A549 (cell line): ENCODE measurements around the gene GPR15.

ENCODE experiments used
- CBX2 ChIP-seq: fragments of 200-600 bp; sonication (generic); IDR thresholded peaks from 2 replicates; pipeline ENCODE4 v1.6.1; 2016; ENCODE audit warnings: low read depth, mild to moderate bottlenecking, borderline replicate concordance
- CEBPB ChIP-seq, 2 experiments: fragments of >200 bp in 1 of 2; sonication (Bioruptor Twin) in 1 of 2; formaldehyde crosslinking in 1 of 2; IDR thresholded peaks; 2 replicates each; pipeline ENCODE4 v1.6.1; 2012 to 2016
- CHD4 ChIP-seq: fragments of 200-600 bp; sonication (generic); IDR thresholded peaks from 2 replicates; pipeline ENCODE4 v1.6.1; 2016; ENCODE audit warnings: antibody characterized with exemption, mild to moderate bottlenecking, borderline replicate concordance
- CTCF ChIP-seq: fragments of >200 bp; sonication (Bioruptor Twin); formaldehyde crosslinking; IDR thresholded peaks from 3 replicates; pipeline ENCODE4 v1.5.1; 2016
- ESRRA ChIP-seq: fragments of 150-350 bp; IDR thresholded peaks from 2 replicates; pipeline ENCODE4 v1.6.1; 2014; ENCODE audit warnings: mild to moderate bottlenecking, low read length, borderline replicate concordance
- HDAC2 ChIP-seq: fragments of 200-600 bp; sonication (generic); IDR thresholded peaks from 2 replicates; pipeline ENCODE4 v1.6.1; 2016
- JUN ChIP-seq, 2 experiments: fragments of >200 bp; sonication (Bioruptor Twin); formaldehyde crosslinking; IDR thresholded peaks; 2 replicates in 1 of 2; 3 replicates in 1 of 2; pipeline ENCODE4 v1.6.1; 2016 to 2017
- RCOR1 ChIP-seq: fragments of 150-350 bp; IDR thresholded peaks from 2 replicates; pipeline ENCODE4 v1.6.1; 2014; ENCODE audit warnings: antibody characterized with exemption, low read length, low read depth
- REST ChIP-seq: fragments of 200-600 bp; sonication (generic); IDR thresholded peaks from 2 replicates; pipeline ENCODE4 v1.6.1; 2016; ENCODE audit warnings: antibody characterized with exemption, mild to moderate bottlenecking, moderate library complexity
- TF ChIP-seq, protein P1 (sequence below): IDR thresholded peaks from 2 replicates; pipeline ENCODE4 v1.6.1; 2012
- TF ChIP-seq, protein P2 (sequence below): fragments of >200 bp; sonication (Bioruptor Twin); formaldehyde crosslinking; IDR thresholded peaks from 3 replicates; pipeline ENCODE4 v1.6.1; 2016

- TF ChIP-seq RCOR1 (no peak), CTCF (no peak), CHD4 (no peak), HDAC2 (no peak), JUN (IDR thresholded peaks at IDR 0.05) (no peak), CBX2 (no peak), REST (no peak), CEBPB (IDR thresholded peaks at IDR 0.05) (no peak), ESRRA (no peak)
- TF ChIP-seq, protein P1, sequence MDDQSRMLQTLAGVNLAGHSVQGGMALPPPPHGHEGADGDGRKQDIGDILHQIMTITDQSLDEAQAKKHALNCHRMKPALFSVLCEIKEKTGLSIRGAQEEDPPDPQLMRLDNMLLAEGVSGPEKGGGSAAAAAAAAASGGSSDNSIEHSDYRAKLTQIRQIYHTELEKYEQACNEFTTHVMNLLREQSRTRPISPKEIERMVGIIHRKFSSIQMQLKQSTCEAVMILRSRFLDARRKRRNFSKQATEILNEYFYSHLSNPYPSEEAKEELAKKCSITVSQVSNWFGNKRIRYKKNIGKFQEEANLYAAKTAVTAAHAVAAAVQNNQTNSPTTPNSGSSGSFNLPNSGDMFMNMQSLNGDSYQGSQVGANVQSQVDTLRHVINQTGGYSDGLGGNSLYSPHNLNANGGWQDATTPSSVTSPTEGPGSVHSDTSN, result no peak
- TF ChIP-seq, protein P2, sequence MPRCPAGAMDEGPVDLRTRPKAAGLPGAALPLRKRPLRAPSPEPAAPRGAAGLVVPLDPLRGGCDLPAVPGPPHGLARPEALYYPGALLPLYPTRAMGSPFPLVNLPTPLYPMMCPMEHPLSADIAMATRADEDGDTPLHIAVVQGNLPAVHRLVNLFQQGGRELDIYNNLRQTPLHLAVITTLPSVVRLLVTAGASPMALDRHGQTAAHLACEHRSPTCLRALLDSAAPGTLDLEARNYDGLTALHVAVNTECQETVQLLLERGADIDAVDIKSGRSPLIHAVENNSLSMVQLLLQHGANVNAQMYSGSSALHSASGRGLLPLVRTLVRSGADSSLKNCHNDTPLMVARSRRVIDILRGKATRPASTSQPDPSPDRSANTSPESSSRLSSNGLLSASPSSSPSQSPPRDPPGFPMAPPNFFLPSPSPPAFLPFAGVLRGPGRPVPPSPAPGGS, result no peak
These were observed 22.0 kb downstream of the GPR15 start for GRCh38 chr3:98553753-98554152.
